ENCODE measurements around the gene CCNT1. TPM values are rescaled to one million over a fixed set of nuclear protein-coding genes. Genes with fewer than 3 reads are reported as not detected.

The CCNT1 gene
- total RNA-seq (2014; rRNA removed; shearing (Covaris generic)): 19.3 and 71.6 TPM in 2 replicates
- polyA plus RNA-seq (2016; fragmentation: Nextera tagmentation; extraction: Ambion mirVana): 5.5 and 6.7 TPM in 2 replicates

DNA sequence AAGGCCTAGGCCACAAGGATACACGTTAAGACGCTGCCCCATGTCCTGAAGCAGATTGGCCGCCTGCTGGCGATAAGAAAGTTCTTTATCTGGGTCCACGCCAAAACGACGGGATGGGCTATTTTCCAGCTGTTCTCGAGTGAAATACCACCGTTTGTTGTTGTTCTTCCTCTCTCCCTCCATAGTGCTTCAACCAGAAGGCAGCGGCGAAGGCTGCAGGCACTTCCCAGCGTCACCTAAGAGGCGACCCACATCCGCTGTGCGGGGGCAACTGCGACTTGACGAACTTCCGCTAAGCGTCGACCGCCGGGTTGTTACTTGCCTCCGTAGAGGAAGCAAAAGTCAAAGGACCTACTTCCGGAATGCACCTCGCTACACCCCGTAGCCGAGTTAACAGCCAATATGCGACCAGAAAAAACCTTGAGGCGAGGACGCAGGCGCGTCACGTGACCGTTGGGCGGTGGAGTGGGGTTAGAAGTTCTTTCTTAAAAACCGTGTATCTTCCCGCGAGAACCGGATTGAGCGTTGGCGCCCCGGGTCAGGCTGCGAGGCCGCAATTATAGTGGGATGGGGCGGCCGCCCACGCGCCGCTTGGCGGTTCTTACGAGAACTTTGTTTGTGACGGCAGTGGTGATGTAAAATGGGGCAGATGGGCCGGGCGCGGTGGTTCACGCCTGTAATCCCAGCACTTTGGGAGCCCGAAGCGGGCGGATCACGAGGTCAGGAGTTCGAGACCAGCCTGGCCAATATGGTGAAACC, at the start of gene CCNT1:
TSS of gene CCNT1 (minus strand) at position 215 of the 759 bp plus-strand sequence. CDS start at position 183, 32 bp downstream.
- in situ Hi-C loops (cut with MboI): no loop called here
- peak within 1 kb of the TSS; percentile 91 for H2AFZ ChIP-seq
- peaks cover 47% of the 10 kb centered on the region for H3K79me2 ChIP-seq (ENCODE audit: insufficient read depth)
- peak within 1 kb of the TSS; percentile 96 for H3K4me2 ChIP-seq (ENCODE audit: unreplicated experiment)
- no peaks in the 10 kb centered on the region for H3K27me3 ChIP-seq (replicated peaks; ENCODE audit: insufficient read depth)
- peak within 1 kb of the TSS; percentile 95 for H3K9ac ChIP-seq
- H3K4me3 ChIP-seq: peak within 1 kb of the TSS; percentile 87
- peaks cover 25% of the 10 kb centered on the region for H3K4me1 ChIP-seq (ENCODE audit: insufficient read depth)
- DNase-seq: peak; percentile 100
- 0 to 1% methylated on average over 59 to 61 of the region's 61 CpGs for WGBS, 2 experiments (ENCODE audit: low coverage in 1 of 2, low lambda C conversion rate in 2 of 2, missing lambda C conversion rate in 2 of 2)
- TF ChIP-seq EZH2 (IDR thresholded peaks at IDR 0.05; ENCODE audit: insufficient read depth, poor library complexity, severe bottlenecking) (no peak), EZH2phosphoT487 (IDR thresholded peaks at IDR 0.05; ENCODE audit: insufficient read depth, low read depth) (no peak)
- H4K20me1 ChIP-seq (ENCODE audit: insufficient read depth): 0 out of 2 replicates have a peak, but pooled peaks cover 3% of the 10 kb centered on the region
- no peaks in the 10 kb centered on the region for H3K9me3 ChIP-seq (ENCODE audit: low read depth)
- peaks cover 17% of the 10 kb centered on the region for H3K36me3 ChIP-seq (ENCODE audit: low read depth)
- peak within 1 kb of the TSS; percentile 92 for H3K27ac ChIP-seq
- H3K9me2 ChIP-seq (ENCODE audit: insufficient read depth): no peaks in the 10 kb centered on the region
- peaks cover 26% of the 10 kb centered on the region for H3F3A ChIP-seq (ENCODE audit: insufficient read depth)

- Histone ChIP-seq H3F3A (ENCODE audit: insufficient read depth) (no peaks in the 10 kb centered on the region), H3K4me3 (no peak overlapping the region), H3K4me1 (ENCODE audit: insufficient read depth) (peaks cover 19% of the 10 kb centered on the region), H2AFZ (no peak overlapping the region), H3K36me3 (ENCODE audit: low read depth) (no peaks in the 10 kb centered on the region; the same call in 1 of the 2 replicates), H3K4me2 (ENCODE audit: unreplicated experiment) (no peak overlapping the region), H4K20me1 (ENCODE audit: insufficient read depth) (no peaks in the 10 kb centered on the region), H3K27ac (no peak overlapping the region), H3K9me3 (ENCODE audit: low read depth) (no peaks in the 10 kb centered on the region), H3K9ac (no peak overlapping the region), H3K9me2 (ENCODE audit: insufficient read depth) (no peaks in the 10 kb centered on the region), H3K79me2 (ENCODE audit: insufficient read depth) (no peaks in the 10 kb centered on the region), H3K27me3 (replicated peaks; ENCODE audit: insufficient read depth) (no peaks in the 10 kb centered on the region)
- whole genome bisulfite sequencing, 2 experiments (ENCODE audit: low coverage in 1 of 2, low lambda C conversion rate in 2 of 2, missing lambda C conversion rate in 2 of 2): 63 to 70% methylated on average over 5 of the region's 5 CpGs
- DNase-seq: peak; percentile 52
- in situ Hi-C loops (cut with MboI): no loop called here
- TF ChIP-seq EZH2phosphoT487 (IDR thresholded peaks at IDR 0.05; ENCODE audit: insufficient read depth, low read depth) (no peak), EZH2 (IDR thresholded peaks at IDR 0.05; ENCODE audit: insufficient read depth, poor library complexity, severe bottlenecking) (no peak)
These were observed 49.3 kb upstream of the CCNT1 start for GRCh38 chr12:48765753-48766162.

- no peaks in the 10 kb centered on the region; the same call in 1 of the 2 replicates for H3K36me3 ChIP-seq (ENCODE audit: low read depth)
- H3K27ac ChIP-seq: no peak overlapping the region
- no peaks in the 10 kb centered on the region for H4K20me1 ChIP-seq (ENCODE audit: insufficient read depth)
- 20 to 36% methylated on average over 2 of the region's 2 CpGs for WGBS, 2 experiments (ENCODE audit: low coverage in 1 of 2, low lambda C conversion rate in 2 of 2, missing lambda C conversion rate in 2 of 2)
- H3F3A ChIP-seq (ENCODE audit: insufficient read depth): no peaks in the 10 kb centered on the region
- no peaks in the 10 kb centered on the region for H3K9me2 ChIP-seq (ENCODE audit: insufficient read depth)
- TF ChIP-seq EZH2 (IDR thresholded peaks at IDR 0.05; ENCODE audit: insufficient read depth, poor library complexity, severe bottlenecking) (no peak), EZH2phosphoT487 (IDR thresholded peaks at IDR 0.05; ENCODE audit: insufficient read depth, low read depth) (no peak)
- peaks cover 19% of the 10 kb centered on the region for H3K4me1 ChIP-seq (ENCODE audit: insufficient read depth)
- H2AFZ ChIP-seq: no peak overlapping the region
- no peaks in the 10 kb centered on the region for H3K9me3 ChIP-seq (ENCODE audit: low read depth)
- no peaks in the 10 kb centered on the region for H3K79me2 ChIP-seq (ENCODE audit: insufficient read depth)
- H3K27me3 ChIP-seq (replicated peaks; ENCODE audit: insufficient read depth): no peaks in the 10 kb centered on the region
- no peak for DNase-seq
- H3K4me2 ChIP-seq (ENCODE audit: unreplicated experiment): no peak overlapping the region
- no peak overlapping the region for H3K9ac ChIP-seq
- H3K4me3 ChIP-seq: no peak overlapping the region
- in situ Hi-C loops (cut with MboI): no loop called here
These were observed 48.0 kb upstream of the CCNT1 start for GRCh38 chr12:48764521-48764920.

GRCh38 chr12:48758737-48759136, 42.2 kb upstream of the CCNT1 start:
- H3K79me2 ChIP-seq (ENCODE audit: insufficient read depth): no peaks in the 10 kb centered on the region
- no peaks in the 10 kb centered on the region for H4K20me1 ChIP-seq (ENCODE audit: insufficient read depth)
- no peaks in the 10 kb centered on the region for H3K27me3 ChIP-seq (replicated peaks; ENCODE audit: insufficient read depth)
- H3K4me1 ChIP-seq (ENCODE audit: insufficient read depth): no peaks in the 10 kb centered on the region
- H3K9me2 ChIP-seq (ENCODE audit: insufficient read depth): no peaks in the 10 kb centered on the region
- no peaks in the 10 kb centered on the region for H3F3A ChIP-seq (ENCODE audit: insufficient read depth)
- no peak overlapping the region for H3K4me3 ChIP-seq
- H3K4me2 ChIP-seq (ENCODE audit: unreplicated experiment): no peak overlapping the region
- TF ChIP-seq EZH2phosphoT487 (IDR thresholded peaks at IDR 0.05; ENCODE audit: insufficient read depth, low read depth): no peak
- no peak for TF ChIP-seq EZH2 (IDR thresholded peaks at IDR 0.05; ENCODE audit: insufficient read depth, poor library complexity, severe bottlenecking)
- no peak overlapping the region for H2AFZ ChIP-seq
- no peaks in the 10 kb centered on the region for H3K9me3 ChIP-seq (ENCODE audit: low read depth)
- in situ Hi-C loops (cut with MboI): no loop called here
- no peak overlapping the region for H3K9ac ChIP-seq
- DNase-seq: no peak
- no peaks in the 10 kb centered on the region for H3K36me3 ChIP-seq (ENCODE audit: low read depth)
- H3K27ac ChIP-seq: no peak overlapping the region
